Caco-2 (cell line): ENCODE data around the gene DSG4. TPM values are rescaled to one million over a fixed set of nuclear protein-coding genes. Genes with fewer than 3 reads are reported as not detected.

Experiments
- BruUV-seq: library from RNA; stranded (reverse); fragments of 400-500 nt; replicated peaks from 2 replicates; lab custom pipeline; 2021; lab: Mats Ljungman, UMichigan
- CTCF ChIA-PET: fragments of 300-600 bp; sonication (Branson Sonifier 250); formaldehyde crosslinking; loops from one replicate; lab custom pipeline; 2022; ENCODE audit warnings: antibody characterized with exemption; lab: Charles Lee
- POLR2A ChIA-PET: fragments of 300-600 bp; sonication (Branson Sonifier 250); formaldehyde crosslinking; loops from one replicate; lab custom pipeline; 2022; ENCODE audit warnings: antibody characterized with exemption; lab: Charles Lee
- DNase-seq, 2 experiments: peaks; one replicate each; pipeline versions ENCODE4 v3.0.0 to v3.0.0-alpha.2; 2020 to 2022
- H3K27me3 ChIP-seq: replicated peaks from 2 replicates; pipeline ENCODE4 v1.6.0; 2011; ENCODE audit warnings: low read length; ENCODE audit not compliant: control insufficient read depth, insufficient read depth
- H3K36me3 ChIP-seq: 2 replicates; pipeline ENCODE4 v1.5.1; 2011; ENCODE audit warnings: low read length; ENCODE audit not compliant: control insufficient read depth, insufficient read depth
- H3K4me1 ChIP-seq: fragments of 250-450 bp; sonication (Bioruptor Pico); 2 replicates; pipeline ENCODE4 v1.5.1; 2020; ENCODE audit warnings: mild to moderate bottlenecking
- H3K4me3 ChIP-seq: 2 replicates; pipeline ENCODE4 v1.5.1; 2011; ENCODE audit warnings: low read depth, mild to moderate bottlenecking, control low read depth, low read length
- H3K9me3 ChIP-seq: fragments of 250-450 bp; sonication (Bioruptor Pico); 2 replicates; pipeline ENCODE4 v1.5.1; 2020; ENCODE audit warnings: mild to moderate bottlenecking, moderate library complexity
- H3K27ac Mint-ChIP-seq: one replicate; pipeline ENCODE4 v1.8.0; 2022; ENCODE audit warnings: mixed read lengths; ENCODE audit not compliant: unreplicated experiment
- H3K27me3 Mint-ChIP-seq: one replicate; pipeline ENCODE4 v1.8.0; 2022; ENCODE audit warnings: mixed read lengths; ENCODE audit not compliant: insufficient read depth, unreplicated experiment
- H3K36me3 Mint-ChIP-seq: one replicate; pipeline ENCODE4 v1.8.0; 2022; ENCODE audit warnings: mild to moderate bottlenecking, mixed read lengths; ENCODE audit not compliant: insufficient read depth, unreplicated experiment
- H3K4me1 Mint-ChIP-seq: one replicate; pipeline ENCODE4 v1.8.0; 2022; ENCODE audit warnings: low read depth, mixed read lengths; ENCODE audit not compliant: unreplicated experiment
- H3K4me3 Mint-ChIP-seq: one replicate; pipeline ENCODE4 v1.8.0; 2022; ENCODE audit warnings: mild to moderate bottlenecking, moderate library complexity, mixed read lengths; ENCODE audit not compliant: unreplicated experiment
- H3K9me3 Mint-ChIP-seq: one replicate; pipeline ENCODE4 v1.8.0; 2022; ENCODE audit warnings: mixed read lengths; ENCODE audit not compliant: unreplicated experiment
- CTCF ChIP-seq, 2 experiments: fragments of 200-600 bp in 1 of 2; IDR thresholded peaks; 1 replicate in 1 of 2; 2 replicates in 1 of 2; pipeline versions ENCODE4 v1.5.1 to v1.8.0; 2011 to 2022; ENCODE audit warnings: antibody characterized with exemption in 1 of 2, control low read depth in 1 of 2, inconsistent platforms in 1 of 2, low read depth in 1 of 2, low read length in 1 of 2, mild to moderate bottlenecking in 1 of 2, moderate library complexity in 1 of 2; ENCODE audit not compliant: insufficient read depth in 1 of 2, severe bottlenecking in 1 of 2, unreplicated experiment in 1 of 2
- intact Hi-C: fragments of 100-400 bp; cut with micrococcal nuclease; formaldehyde crosslinking; loops from one replicate; pipeline ENCODE4 v1.10.0; 2022; ENCODE audit not compliant: unreplicated experiment
- total RNA-seq: library from RNA; stranded (reverse); gene quantifications from 2 replicates; pipeline ENCODE4 v1.2.3, GENCODE V29; 2022

The DSG4 gene
- total RNA-seq, 1 experiment from 2014 or later = not detected

DNA sequence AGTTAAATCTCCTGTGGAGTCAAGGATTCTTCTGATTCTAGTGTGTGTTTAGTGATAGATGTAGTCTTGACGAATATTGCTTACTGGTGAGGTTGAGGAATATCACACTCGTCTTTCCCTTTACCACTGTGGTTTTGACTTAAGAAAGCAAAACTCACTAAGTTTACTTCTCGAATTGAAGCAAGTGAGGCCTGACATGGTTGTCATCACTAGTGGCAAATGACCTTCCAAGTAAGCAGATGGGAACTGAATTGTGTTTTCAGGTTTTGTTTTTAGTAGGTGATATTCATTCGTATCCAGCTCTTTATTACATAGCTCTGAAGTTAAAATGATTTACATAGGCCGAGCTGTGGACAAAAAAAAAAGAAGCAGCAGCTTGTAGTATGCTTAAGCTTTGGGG is 20.6 kb upstream of the DSG4 start:
- Mint-ChIP-seq H3K9me3 (no peaks in the 10 kb centered on the region), H3K4me3 (no peak overlapping the region), H3K27me3 (no peaks in the 10 kb centered on the region), H3K4me1 (no peaks in the 10 kb centered on the region), H3K36me3 (no peaks in the 10 kb centered on the region), H3K27ac (no peak overlapping the region)
- Histone ChIP-seq H3K36me3 (no peaks in the 10 kb centered on the region), H3K4me3 (no peak overlapping the region), H3K9me3 (no peaks in the 10 kb centered on the region), H3K4me1 (no peaks in the 10 kb centered on the region), H3K27me3 (no peaks in the 10 kb centered on the region)
- CTCF ChIA-PET = no interaction called here
- intact Hi-C loops = no loop called here
- POLR2A ChIA-PET = no interaction called here
- no peak for TF ChIP-seq CTCF (IDR thresholded peaks at IDR 0.05; ENCODE audit: insufficient read depth in 1 of 2, low read depth in 1 of 2, low read length in 1 of 2, severe bottlenecking in 1 of 2, unreplicated experiment in 1 of 2)
- BruUV-seq = no TSS peak
- no peak for DNase-seq

GRCh38 chr18:31364190-31364589 is 12.4 kb upstream of the DSG4 start:
- intact Hi-C loops = no loop called here
- Mint-ChIP-seq H3K27me3 (no peaks in the 10 kb centered on the region), H3K9me3 (peaks cover 10% of the 10 kb centered on the region), H3K4me1 (no peaks in the 10 kb centered on the region), H3K36me3 (no peaks in the 10 kb centered on the region), H3K4me3 (no peak overlapping the region), H3K27ac (no peak overlapping the region)
- Histone ChIP-seq H3K27me3 (no peaks in the 10 kb centered on the region), H3K4me1 (no peaks in the 10 kb centered on the region), H3K36me3 (no peaks in the 10 kb centered on the region), H3K9me3 (no peaks in the 10 kb centered on the region), H3K4me3 (no peak overlapping the region)
- no peak for DNase-seq
- TF ChIP-seq CTCF (IDR thresholded peaks at IDR 0.05; ENCODE audit: insufficient read depth in 1 of 2, low read depth in 1 of 2, low read length in 1 of 2, severe bottlenecking in 1 of 2, unreplicated experiment in 1 of 2) = no peak
- BruUV-seq = no TSS peak
- ChIA-PET CTCF (no interaction called here), POLR2A (no interaction called here)

- BruUV-seq = no TSS peak
- Mint-ChIP-seq H3K27me3 (no peaks in the 10 kb centered on the region), H3K27ac (no peak overlapping the region), H3K36me3 (no peaks in the 10 kb centered on the region), H3K9me3 (no peaks in the 10 kb centered on the region), H3K4me3 (no peak overlapping the region), H3K4me1 (no peaks in the 10 kb centered on the region)
- no peaks in the 10 kb centered on the region for H3K36me3 ChIP-seq
- no peaks in the 10 kb centered on the region for H3K9me3 ChIP-seq
- no peak overlapping the region for H3K4me3 ChIP-seq
- no peaks in the 10 kb centered on the region for H3K4me1 ChIP-seq
- DNase-seq = no peak
- CTCF ChIA-PET = no interaction called here
- POLR2A ChIA-PET = no interaction called here
- intact Hi-C loops = no loop called here
- no peaks in the 10 kb centered on the region for H3K27me3 ChIP-seq
- TF ChIP-seq CTCF (IDR thresholded peaks at IDR 0.05; ENCODE audit: insufficient read depth in 1 of 2, low read depth in 1 of 2, low read length in 1 of 2, severe bottlenecking in 1 of 2, unreplicated experiment in 1 of 2) = no peak
These were observed 7.1 kb upstream of the DSG4 start for GRCh38 chr18:31369478-31369877.
